ENCODE measurements around the gene PAF1. TPM values are rescaled to one million over a fixed set of nuclear protein-coding genes. Genes with fewer than 3 reads are reported as not detected.
"Not testable (repeated sequence)": the region's sequence is repeated elsewhere in the genome, so short reads cannot be mapped to it uniquely, and the experiment has no call there.

Gene PAF1
- total RNA-seq, 1 experiment from 2014 or later = 59.0 TPM

GRCh38 chr19:39341719-39342604 lies 48.9 kb downstream of the PAF1 start, which contains the start of gene SAMD4B:
SAMD4B (plus strand) TSS chr19:39342421; CDS start chr19:39356894, 14,473 bp downstream.
- intact Hi-C loops (cut with micrococcal nuclease; ENCODE audit: unreplicated experiment) = loop anchor here (1.0 to 5.0 kb wide), 3 partner anchors 50 to 220 kb away; partner anchors contain the start of genes MED29, PAF1 and PLEKHG2

GRCh38 chr19:39341129-39341718 lies 49.7 kb downstream of the PAF1 start:
- no TSS peak for BruUV-seq (replicated peaks)
- intact Hi-C loops (cut with micrococcal nuclease; ENCODE audit: unreplicated experiment) = loop anchor here (1.0 to 5.0 kb wide), 3 partner anchors 51 to 219 kb away; partner anchors contain the start of genes MED29, PAF1 and PLEKHG2
- H3K4me1 Mint-ChIP-seq (ENCODE audit: low read depth, unreplicated experiment) = peaks cover 47% of the 10 kb centered on the region

More at GRCh38 chr19:39341719-39342604, 48.9 kb downstream of the PAF1 start, which contains the start of gene SAMD4B:
- peak; percentile 99 to 100 for DNase-seq
- no TSS peak for BruUV-seq (replicated peaks)
- H3K4me3 Mint-ChIP-seq (ENCODE audit: unreplicated experiment) = peak within 1 kb of the TSS; percentile 100
- H3K9me3 Mint-ChIP-seq (ENCODE audit: unreplicated experiment) = no peaks in the 10 kb centered on the region
- Histone ChIP-seq H3K27me3 (replicated peaks; ENCODE audit: control insufficient read depth, insufficient read depth, low read length) (no peaks in the 10 kb centered on the region), H3K4me1 (peaks cover 7% of the 10 kb centered on the region), H3K4me3 (ENCODE audit: low read depth, low read length) (peak within 1 kb of the TSS; percentile 71), H3K9me3 (no peaks in the 10 kb centered on the region), H3K36me3 (ENCODE audit: control insufficient read depth, insufficient read depth, low read length) (no peaks in the 10 kb centered on the region)
- H3K36me3 Mint-ChIP-seq (ENCODE audit: insufficient read depth, unreplicated experiment) = peaks cover 26% of the 10 kb centered on the region
- ChIA-PET POLR2A (interaction anchor here (0.5 to 1.4 kb wide), 14 partner anchors 31 to 1349 kb away, joined by 3 to 22 read pairs (median 4); partner anchors contain the start of genes MED29, PAF1, RPS16 and SUPT5H), CTCF (interaction anchor here (0.5 to 1.4 kb wide), 21 partner anchors 10 to 366 kb away, joined by 3 to 7 read pairs (median 4); partner anchors contain the start of genes MED29, PAF1, RPS16 and SUPT5H)
- H3K4me1 Mint-ChIP-seq (ENCODE audit: low read depth, unreplicated experiment) = peaks cover 47% of the 10 kb centered on the region
- TF ChIP-seq CTCF (IDR thresholded peaks at IDR 0.05; ENCODE audit: insufficient read depth in 1 of 2, low read depth in 1 of 2, low read length in 1 of 2, severe bottlenecking in 1 of 2, unreplicated experiment in 1 of 2) = peak; percentile 68 to 79
- peak within 1 kb of the TSS; percentile 95 for H3K27ac Mint-ChIP-seq (ENCODE audit: unreplicated experiment)
- no peaks in the 10 kb centered on the region for H3K27me3 Mint-ChIP-seq (ENCODE audit: insufficient read depth, unreplicated experiment)

GRCh38 chr19:39340156-39340555 lies 50.8 kb downstream of the PAF1 start:
- H3K36me3 ChIP-seq (ENCODE audit: control insufficient read depth, insufficient read depth, low read length); H3K4me3 ChIP-seq (ENCODE audit: low read depth, low read length); DNase-seq; CTCF ChIA-PET; H3K4me1 ChIP-seq; BruUV-seq (replicated peaks); H3K9me3 Mint-ChIP-seq (ENCODE audit: unreplicated experiment); H3K27me3 ChIP-seq (replicated peaks; ENCODE audit: control insufficient read depth, insufficient read depth, low read length); POLR2A ChIA-PET; H3K9me3 ChIP-seq; H3K27ac Mint-ChIP-seq (ENCODE audit: unreplicated experiment); H3K27me3 Mint-ChIP-seq (ENCODE audit: insufficient read depth, unreplicated experiment): not testable (repeated sequence)
- Mint-ChIP-seq H3K4me3 (ENCODE audit: unreplicated experiment) (peak overlapping the region; percentile 100), H3K36me3 (ENCODE audit: insufficient read depth, unreplicated experiment) (peaks cover 16% of the 10 kb centered on the region), H3K4me1 (ENCODE audit: low read depth, unreplicated experiment) (peaks cover 38% of the 10 kb centered on the region)
- intact Hi-C loops (cut with micrococcal nuclease; ENCODE audit: unreplicated experiment) = loop anchor here (5.0 kb wide), 1 partner anchor 52 kb away; the partner anchor contains the start of genes MED29 and PAF1

More at GRCh38 chr19:39341129-39341718, 49.7 kb downstream of the PAF1 start:
- Mint-ChIP-seq H3K27ac (ENCODE audit: unreplicated experiment) (peak overlapping the region; percentile 95), H3K4me3 (ENCODE audit: unreplicated experiment) (peak overlapping the region; percentile 100), H3K27me3 (ENCODE audit: insufficient read depth, unreplicated experiment) (no peaks in the 10 kb centered on the region), H3K36me3 (ENCODE audit: insufficient read depth, unreplicated experiment) (peaks cover 26% of the 10 kb centered on the region), H3K9me3 (ENCODE audit: unreplicated experiment) (no peaks in the 10 kb centered on the region)
- Histone ChIP-seq H3K36me3 (ENCODE audit: control insufficient read depth, insufficient read depth, low read length) (no peaks in the 10 kb centered on the region), H3K27me3 (replicated peaks; ENCODE audit: control insufficient read depth, insufficient read depth, low read length) (no peaks in the 10 kb centered on the region), H3K4me3 (ENCODE audit: low read depth, low read length) (peak overlapping the region; percentile 67), H3K4me1 (peaks cover 7% of the 10 kb centered on the region), H3K9me3 (no peaks in the 10 kb centered on the region)
- ChIA-PET POLR2A (no interaction called here), CTCF (no interaction called here)
- TF ChIP-seq CTCF (IDR thresholded peaks at IDR 0.05; ENCODE audit: insufficient read depth in 1 of 2, low read depth in 1 of 2, low read length in 1 of 2, severe bottlenecking in 1 of 2, unreplicated experiment in 1 of 2) = peak in 1 of 2 experiments; percentile 6
- peak; percentile 57 to 64 for DNase-seq
